Memory B cell (primary cell): ENCODE measurements around the gene FAHD1.
"Not testable (repeated sequence)": the region's sequence is repeated elsewhere in the genome, so short reads cannot be mapped to it uniquely, and the experiment has no call there.

ENCODE experiments used
- ATAC-seq: fragments of 150-1000 bp; cut with Tn5 transposase; 2 replicates; pipeline ENCODE4 v1.10.0; 2021; ENCODE audit warnings: low read depth, mild to moderate bottlenecking, moderate library complexity
- DNase-seq, 2 donors: peaks; one replicate each; pipeline ENCODE4 v3.0.0; 2022; ENCODE audit warnings: low spot score in 2 of 2
- H3K27ac Mint-ChIP-seq: one replicate; pipeline ENCODE4 v1.8.0; 2022; ENCODE audit warnings: mild to moderate bottlenecking, moderate library complexity, mixed read lengths
- H3K27me3 Mint-ChIP-seq: one replicate; pipeline ENCODE4 v1.8.0; 2022; ENCODE audit warnings: mixed read lengths
- H3K36me3 Mint-ChIP-seq: one replicate; pipeline ENCODE4 v1.8.0; 2022; ENCODE audit warnings: mild to moderate bottlenecking, mixed read lengths
- H3K4me1 Mint-ChIP-seq: one replicate; pipeline ENCODE4 v1.8.0; 2022; ENCODE audit warnings: mixed read lengths
- H3K4me3 Mint-ChIP-seq: one replicate; pipeline ENCODE4 v1.8.0; 2022; ENCODE audit warnings: mild to moderate bottlenecking, moderate library complexity, mixed read lengths
- H3K9me3 Mint-ChIP-seq: one replicate; pipeline ENCODE4 v1.8.0; 2022; ENCODE audit warnings: mixed read lengths

The FAHD1 gene

GRCh38 chr16:1863681-1864460 is 36.9 kb downstream of the FAHD1 start:
- peak; percentile 13 to 15 for DNase-seq
- ATAC-seq: no peak
- no peak overlapping the region for H3K27ac Mint-ChIP-seq
- H3K4me3 Mint-ChIP-seq: no peak overlapping the region
- H3K4me1 Mint-ChIP-seq: no peaks in the 10 kb centered on the region
- no peaks in the 10 kb centered on the region for H3K9me3 Mint-ChIP-seq
- peaks cover 13% of the 10 kb centered on the region for H3K27me3 Mint-ChIP-seq
- H3K36me3 Mint-ChIP-seq: no peaks in the 10 kb centered on the region

- Mint-ChIP-seq H3K4me1 (no peaks in the 10 kb centered on the region), H3K36me3 (no peaks in the 10 kb centered on the region), H3K27ac (no peak overlapping the region), H3K9me3 (no peaks in the 10 kb centered on the region), H3K4me3 (no peak overlapping the region), H3K27me3 (peaks cover 4% of the 10 kb centered on the region)
- ATAC-seq: no peak
- no peak for DNase-seq
These were observed 39.1 kb downstream of the FAHD1 start for GRCh38 chr16:1865902-1866690.

- Mint-ChIP-seq H3K27me3 (peaks cover 8% of the 10 kb centered on the region), H3K4me1 (peaks cover 3% of the 10 kb centered on the region)
- no peak for ATAC-seq
These were observed 43.5 kb downstream of the FAHD1 start for GRCh38 chr16:1870365-1871082.

GRCh38 chr16:1871974-1872635 is 45.1 kb downstream of the FAHD1 start, which contains the start of gene MEIOB:
TSS of gene MEIOB (minus strand) at chr16:1872164. CDS start at chr16:1868175, 3,989 bp downstream.
- Mint-ChIP-seq H3K36me3 (peaks cover 1% of the 10 kb centered on the region), H3K9me3 (no peaks in the 10 kb centered on the region), H3K4me1 (peaks cover 3% of the 10 kb centered on the region), H3K27me3 (peaks cover 11% of the 10 kb centered on the region), H3K4me3 (peak within 1 kb of the TSS; percentile 12), H3K27ac (no peak within 1 kb of the TSS)
- ATAC-seq (no peak), DNase-seq (peak in 1 of 2 donors; percentile 33)

More at GRCh38 chr16:1870365-1871082, 43.5 kb downstream of the FAHD1 start:
- Mint-ChIP-seq H3K36me3 (peaks cover 1% of the 10 kb centered on the region), H3K27ac (no peak overlapping the region), H3K4me3 (no peak overlapping the region), H3K9me3 (no peaks in the 10 kb centered on the region)
- DNase-seq: no peak

GRCh38 chr16:1874854-1875253 is 47.8 kb downstream of the FAHD1 start:
- Mint-ChIP-seq H3K4me3 (no peak overlapping the region), H3K27ac (no peak overlapping the region), H3K36me3 (peaks cover 1% of the 10 kb centered on the region), H3K27me3 (peaks cover 15% of the 10 kb centered on the region), H3K9me3 (no peaks in the 10 kb centered on the region), H3K4me1 (peaks cover 3% of the 10 kb centered on the region)
- no peak for DNase-seq
- no peak for ATAC-seq

DNA sequence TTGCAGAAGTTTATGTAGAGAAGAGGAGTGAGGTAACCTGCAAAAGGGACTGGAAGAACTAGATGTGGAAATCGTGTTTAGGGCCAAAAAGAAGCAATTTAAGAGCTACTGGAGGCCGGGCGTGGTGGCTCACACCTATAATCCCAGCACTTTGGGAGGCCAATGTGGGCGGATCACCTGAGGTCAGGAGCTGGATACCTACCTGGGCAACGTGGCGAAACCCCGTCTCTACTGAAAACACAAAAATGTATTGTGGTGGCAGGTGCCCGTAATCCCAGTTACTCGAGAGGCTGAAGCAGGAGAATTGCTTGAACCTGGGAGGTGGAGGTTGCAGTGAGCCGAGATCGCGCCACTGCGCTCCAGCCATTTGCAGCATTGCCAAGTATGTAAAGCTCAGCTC is 49.1 kb downstream of the FAHD1 start:
- H3K4me3 Mint-ChIP-seq, ATAC-seq, H3K27ac Mint-ChIP-seq, DNase-seq, H3K9me3 Mint-ChIP-seq, H3K4me1 Mint-ChIP-seq, H3K36me3 Mint-ChIP-seq: not testable (repeated sequence)
- H3K27me3 Mint-ChIP-seq: peaks cover 15% of the 10 kb centered on the region

DNA sequence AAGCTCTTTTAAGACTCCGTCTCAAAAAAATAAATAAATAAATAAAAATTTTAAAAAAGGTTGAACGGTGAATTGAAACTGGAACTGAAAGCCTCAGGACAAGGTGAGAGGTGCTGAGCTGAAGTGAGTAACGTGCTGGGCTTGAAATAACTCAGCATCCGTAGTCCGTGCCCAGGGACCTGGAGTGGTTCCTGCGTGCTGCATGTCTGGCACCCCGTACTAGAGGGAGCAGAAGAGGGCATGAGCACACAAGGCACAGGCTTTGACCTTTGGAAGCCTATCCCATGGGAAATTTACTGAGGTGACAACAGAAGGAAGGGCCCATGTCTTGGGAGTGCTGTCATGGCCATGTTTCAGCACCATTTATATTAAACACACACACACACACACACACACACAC is 49.5 kb downstream of the FAHD1 start:
- Mint-ChIP-seq H3K27ac (no peak overlapping the region), H3K9me3 (no peaks in the 10 kb centered on the region), H3K36me3 (peaks cover 1% of the 10 kb centered on the region), H3K4me1 (peaks cover 3% of the 10 kb centered on the region), H3K27me3 (peaks cover 15% of the 10 kb centered on the region), H3K4me3 (no peak overlapping the region)
- ATAC-seq: no peak
- DNase-seq: no peak

GRCh38 chr16:1877089-1877488 is 50.1 kb downstream of the FAHD1 start:
- Mint-ChIP-seq H3K9me3 (no peaks in the 10 kb centered on the region), H3K4me1 (peaks cover 3% of the 10 kb centered on the region), H3K4me3 (no peak overlapping the region), H3K36me3 (peaks cover 1% of the 10 kb centered on the region), H3K27me3 (peaks cover 19% of the 10 kb centered on the region), H3K27ac (no peak overlapping the region)
- DNase-seq (no peak), ATAC-seq (no peak)

GRCh38 chr16:1877804-1878203 is 50.8 kb downstream of the FAHD1 start:
- ATAC-seq (no peak), DNase-seq (no peak)
- Mint-ChIP-seq H3K27ac (no peak overlapping the region), H3K36me3 (no peaks in the 10 kb centered on the region), H3K9me3 (no peaks in the 10 kb centered on the region), H3K4me3 (no peak overlapping the region), H3K4me1 (no peaks in the 10 kb centered on the region), H3K27me3 (peaks cover 16% of the 10 kb centered on the region)

DNA sequence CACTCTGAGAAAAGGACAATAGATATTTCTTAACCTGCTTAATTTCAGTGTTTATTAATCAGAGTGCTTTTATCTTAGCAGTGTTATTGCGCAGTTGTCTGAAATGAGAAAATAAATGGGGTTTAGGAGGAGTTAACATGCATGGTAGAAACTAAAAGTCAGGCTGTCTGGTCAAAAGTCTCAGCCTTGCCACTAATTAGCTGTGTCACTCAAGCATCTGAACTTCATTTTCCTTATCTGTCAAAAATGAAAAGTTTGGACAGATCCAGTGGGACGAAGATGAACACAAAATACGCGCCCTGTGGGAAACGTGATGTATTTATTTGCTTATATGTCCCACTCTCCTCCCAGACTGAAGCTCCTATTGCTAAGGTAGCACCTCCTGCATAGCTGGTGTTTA is 51.2 kb downstream of the FAHD1 start:
- no peak for DNase-seq
- Mint-ChIP-seq H3K4me3 (no peak overlapping the region), H3K4me1 (no peaks in the 10 kb centered on the region), H3K27ac (no peak overlapping the region), H3K9me3 (no peaks in the 10 kb centered on the region), H3K36me3 (no peaks in the 10 kb centered on the region), H3K27me3 (peaks cover 16% of the 10 kb centered on the region)
- ATAC-seq: no peak
